Measurements from ENCODE around the gene MYLK2. TPM values are rescaled to one million over a fixed set of nuclear protein-coding genes. Genes with fewer than 3 reads are reported as not detected.
A peak's percentile ranks its signal among the peaks of the same experiment; 100 is the strongest.

The MYLK2 gene
- total and polyA plus RNA-seq, 2 of the 4 experiments (the other 2 are of a cell fraction) = 0.18 to 0.27 TPM

GRCh38 chr20:31845300-31845863 lies 26.2 kb downstream of the MYLK2 start, which contains the start of gene FOXS1:
Gene FOXS1 (minus strand): TSS chr20:31845604. CDS start chr20:31845542, 62 bp downstream.
- no peak for TF ChIP-seq MAZ (IDR thresholded peaks at IDR 0.05; ENCODE audit: borderline replicate concordance, low read depth, low read length)
- no peak for TF ChIP-seq ELK1 (IDR thresholded peaks at IDR 0.05; ENCODE audit: borderline replicate concordance, low read depth, low read length)
- no peak for TF ChIP-seq RFX5 (IDR thresholded peaks at IDR 0.05; ENCODE audit: low read depth, low read length)
- no peak for TF ChIP-seq RCOR1 (IDR thresholded peaks at IDR 0.05; ENCODE audit: insufficient replicate concordance, low read length)
- TF ChIP-seq RAD21 (IDR thresholded peaks at IDR 0.05; ENCODE audit: low read length) = no peak
- no peak for TF ChIP-seq CTCF (conservative IDR thresholded peaks at IDR 0.05; ENCODE audit: low read depth, low read length)
- no peak for TF ChIP-seq CEBPB (IDR thresholded peaks at IDR 0.05; ENCODE audit: low read depth, low read length)
- TF ChIP-seq MAFK (IDR thresholded peaks at IDR 0.05; ENCODE audit: low read depth, low read length) = no peak
- no peak for TF ChIP-seq FOS (IDR thresholded peaks at IDR 0.05; ENCODE audit: low read depth, low read length)
- no peak for TF ChIP-seq NFE2L2 (IDR thresholded peaks at IDR 0.05; ENCODE audit: low read depth, low read length)
- no peak for TF ChIP-seq CHD1 (IDR thresholded peaks at IDR 0.05; ENCODE audit: low read depth, low read length)
- no peak for TF ChIP-seq SMC3 (IDR thresholded peaks at IDR 0.05; ENCODE audit: low read depth, low read length)
- TF ChIP-seq BHLHE40 (IDR thresholded peaks at IDR 0.05; ENCODE audit: low read depth, low read length) = no peak
- no peak for TF ChIP-seq POLR2A (IDR thresholded peaks at IDR 0.05; ENCODE audit: low read depth, low read length)
- no peak for TF ChIP-seq MXI1 (IDR thresholded peaks at IDR 0.05; ENCODE audit: borderline replicate concordance, low read depth, low read length)
- TF ChIP-seq USF2 (IDR thresholded peaks at IDR 0.05; ENCODE audit: low read depth, low read length) = no peak
- CTCF ChIA-PET = interaction anchor here (1.0 kb wide), 1 partner anchor 9 kb away, joined by 3 read pairs; no protein-coding TSS in a partner anchor
- H2BK5ac ChIP-seq (ENCODE audit: low read depth, low read length, poor library complexity, severe bottlenecking) = peak within 1 kb of the TSS; percentile 55
- H3K56ac ChIP-seq (ENCODE audit: extremely low read depth, insufficient read depth, low read length) = no peak within 1 kb of the TSS
- no peak within 1 kb of the TSS for H3K4me3 ChIP-seq (ENCODE audit: insufficient read depth, low read depth, low read length)
- 67% methylated on average over 10 of the region's 21 CpGs; no CpG with 5 or more reads in 1 of the 2 experiments for WGBS, 2 experiments (ENCODE audit: extremely low coverage in 2 of 2, insufficient read length in 1 of 2)
- H2BK120ac ChIP-seq (ENCODE audit: low read depth, low read length) = no peak within 1 kb of the TSS
- BruUV-seq (replicated peaks) = no TSS peak
- no peak within 1 kb of the TSS for H3K4me2 ChIP-seq (ENCODE audit: low read depth, low read length)
- DNase-seq = no peak
- no peak within 1 kb of the TSS for H2BK20ac ChIP-seq (ENCODE audit: low read depth, low read length)
- 0 out of 3 replicates have a peak within 1 kb of the TSS, but pooled peaks have one; percentile 18 for H2BK15ac ChIP-seq (ENCODE audit: low read depth, low read length)
- dilution Hi-C loops (cut with HindIII; ENCODE audit: low sequenced_read_pairs, unreplicated experiment) = no loop called here
- no peaks in the 10 kb centered on the region for H3K9me3 ChIP-seq (ENCODE audit: control insufficient read depth, insufficient read depth, low read length)
- H3K23ac ChIP-seq (ENCODE audit: low read depth, low read length) = no peak within 1 kb of the TSS
- peaks cover 15% of the 10 kb centered on the region for H3K4me1 ChIP-seq (ENCODE audit: control insufficient read depth, insufficient read depth, low read length)
- H4K91ac ChIP-seq (ENCODE audit: insufficient read depth, low read depth, low read length) = no peak within 1 kb of the TSS
- H3K79me1 ChIP-seq (ENCODE audit: low read depth in 1 of 2, low read length in 2 of 2) = no peaks in the 10 kb centered on the region
- H3K9ac ChIP-seq (ENCODE audit: low read depth, low read length) = no peak within 1 kb of the TSS
- H3K36me3 ChIP-seq (ENCODE audit: control insufficient read depth, insufficient read depth, low read length) = no peaks in the 10 kb centered on the region
- ATAC-seq (ENCODE audit: low read depth) = no peak
- H3K4ac ChIP-seq (ENCODE audit: low read depth, low read length) = no peak within 1 kb of the TSS
- H3K27ac ChIP-seq (ENCODE audit: insufficient read depth, low read length) = no peak within 1 kb of the TSS
- H3K27me3 ChIP-seq (ENCODE audit: control insufficient read depth, insufficient read depth, low read length) = peaks cover 33% of the 10 kb centered on the region
- no peak within 1 kb of the TSS for H3K14ac ChIP-seq (replicated peaks; ENCODE audit: low read depth, low read length)
- H2AK5ac ChIP-seq (ENCODE audit: low read depth, low read length) = peak within 1 kb of the TSS; percentile 54; the same call in 1 of the 2 replicates
- H2AFZ ChIP-seq (replicated peaks; ENCODE audit: low read length, poor library complexity) = peak within 1 kb of the TSS; percentile 26
- peak within 1 kb of the TSS; percentile 67 for H2AK9ac ChIP-seq (replicated peaks; ENCODE audit: low read depth, low read length, poor library complexity)
- peaks cover 13% of the 10 kb centered on the region for H4K20me1 ChIP-seq (ENCODE audit: insufficient read depth, low read length)
- no peak within 1 kb of the TSS for H4K5ac ChIP-seq (ENCODE audit: low read depth, low read length)
- POLR2A ChIA-PET (ENCODE audit: unreplicated experiment) = no interaction called here
- intact Hi-C loops (cut with micrococcal nuclease) = no loop called here
- peaks cover 8% of the 10 kb centered on the region; the same call in 1 of the 2 replicates for H3K9me1 ChIP-seq (ENCODE audit: insufficient read depth, low read length)
- in situ Hi-C loops (cut with MboI; ENCODE audit: low sequenced_read_pairs) = loop anchor here (25.0 kb wide), 2 partner anchors 642 to 817 kb away; partner anchors contain the start of gene C20orf203
- no peak within 1 kb of the TSS for H3K18ac ChIP-seq (ENCODE audit: low read depth, low read length)
- no peak within 1 kb of the TSS for H4K8ac ChIP-seq (ENCODE audit: low read depth in 2 of 2, low read length in 2 of 2)

Measured in IMR-90 (cell line).